ENCODE data around the gene ZBTB17.

The ZBTB17 gene

GRCh38 chr1:15945832-15946448, 30.0 kb downstream of the ZBTB17 start:
- DNase-seq, result no peak

- DNase-seq, result no peak
Observed at GRCh38 chr1:15945011-15945831, 30.7 kb downstream of the ZBTB17 start.

GRCh38 chr1:15944308-15945010, 31.4 kb downstream of the ZBTB17 start:
- no peak for DNase-seq

GRCh38 chr1:15943992-15944307, 32.0 kb downstream of the ZBTB17 start:
- no peak for DNase-seq

GRCh38 chr1:15943328-15943991, 32.4 kb downstream of the ZBTB17 start:
- no peak for DNase-seq

- DNase-seq, result no peak
Observed at GRCh38 chr1:15942661-15943327, 33.1 kb downstream of the ZBTB17 start.

- no peak for DNase-seq
Observed at GRCh38 chr1:15941899-15942660, 33.8 kb downstream of the ZBTB17 start.

- DNase-seq, result no peak
Observed at GRCh38 chr1:15941044-15941840, 34.7 kb downstream of the ZBTB17 start.

- DNase-seq, result no peak
Observed at GRCh38 chr1:15940110-15941043, 35.5 kb downstream of the ZBTB17 start.

DNA sequence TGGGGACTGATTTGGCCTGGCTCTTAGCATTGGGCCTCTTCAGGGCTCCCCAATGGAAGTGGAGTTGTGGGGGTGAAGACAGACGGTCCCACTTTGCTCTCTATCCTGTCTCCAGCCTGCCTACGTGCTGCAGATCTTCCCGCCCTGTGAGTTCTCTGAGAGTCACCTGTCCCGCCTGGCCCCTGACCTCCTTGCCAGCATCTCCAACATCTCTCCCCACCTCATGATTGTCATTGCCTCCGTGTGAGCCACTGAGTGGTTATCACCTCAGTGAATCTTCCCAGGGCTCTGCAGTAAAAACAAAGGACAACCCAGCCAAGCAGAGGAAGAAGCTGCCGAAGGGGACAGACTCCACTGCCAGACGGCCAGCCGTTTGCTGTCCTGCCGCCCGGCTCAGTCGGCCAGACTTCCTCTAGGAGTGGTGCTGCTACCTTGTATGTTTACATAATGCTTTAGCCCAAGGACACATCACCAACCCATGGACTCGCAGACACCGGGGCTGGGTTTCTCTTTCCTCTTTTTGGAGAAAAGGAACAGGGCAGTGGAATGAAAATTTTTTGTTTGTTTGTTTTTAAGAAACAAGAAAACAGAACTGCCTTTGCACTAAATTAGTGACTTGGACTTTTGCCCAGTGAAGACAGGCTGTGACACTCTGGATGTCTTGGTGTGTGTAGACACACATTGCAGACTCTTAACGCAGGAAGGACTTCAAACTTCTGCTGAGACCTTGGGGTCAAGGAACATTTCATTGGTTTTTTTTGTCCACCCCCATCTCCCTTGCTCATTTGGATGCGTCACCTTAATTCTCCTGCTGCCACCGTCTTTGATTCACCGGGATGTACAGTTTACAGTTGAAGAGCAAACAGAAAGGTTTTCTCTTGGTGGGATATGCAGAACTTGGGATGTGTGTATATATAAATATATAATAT, 36.5 kb downstream of the ZBTB17 start:
- no peak for DNase-seq

DNA sequence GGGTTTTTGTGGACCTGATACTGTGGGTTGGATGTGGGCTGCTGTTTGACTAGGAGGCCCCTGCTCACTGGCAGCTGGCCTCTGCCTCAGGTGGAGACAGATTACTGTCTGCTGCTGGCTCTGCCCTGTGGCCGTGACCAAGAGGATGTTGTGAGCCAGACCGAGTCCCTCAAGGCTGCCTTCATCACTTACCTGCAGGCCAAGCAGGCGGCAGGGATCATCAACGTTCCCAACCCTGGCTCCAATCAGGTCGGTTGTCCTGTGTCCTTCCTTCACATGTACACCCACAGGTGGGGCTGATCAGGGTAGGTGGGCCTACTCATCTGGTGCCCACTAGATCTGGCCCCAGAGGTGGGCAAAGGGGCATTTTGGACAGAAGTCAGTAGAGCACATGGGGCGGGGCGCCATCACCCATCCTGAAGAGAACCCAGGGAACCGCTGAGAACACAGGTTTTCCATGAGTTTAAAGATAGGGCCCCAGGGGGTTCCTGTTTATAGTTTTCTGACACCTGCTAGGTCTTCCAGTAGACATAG, 37.2 kb downstream of the ZBTB17 start:
- no peak for DNase-seq

GRCh38 chr1:15937706-15938168, 38.2 kb downstream of the ZBTB17 start:
- DNase-seq, result no peak

DNA sequence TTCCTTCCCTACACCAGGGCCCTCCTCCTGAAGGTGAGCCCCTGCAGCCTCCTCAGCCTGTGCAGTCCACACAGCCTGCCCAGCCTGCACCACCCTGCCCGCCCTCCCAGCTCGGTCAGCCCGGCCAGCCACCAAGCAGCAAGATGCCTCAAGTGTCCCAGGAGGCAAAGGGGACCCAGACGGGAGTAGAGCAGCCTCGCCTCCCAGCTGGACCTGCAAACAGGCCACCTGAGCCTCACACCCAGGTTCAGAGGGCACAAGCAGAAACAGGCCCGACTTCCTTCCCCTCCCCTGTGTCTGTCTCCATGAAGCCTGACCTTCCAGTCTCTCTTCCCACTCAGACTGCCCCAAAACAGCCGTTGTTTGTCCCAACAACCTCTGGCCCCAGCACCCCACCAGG, 38.8 kb downstream of the ZBTB17 start:
- no peak for DNase-seq

- no peak for DNase-seq
Observed at GRCh38 chr1:15936025-15936424, 39.9 kb downstream of the ZBTB17 start.

- no peak for DNase-seq
Observed at GRCh38 chr1:15935056-15935950, 40.6 kb downstream of the ZBTB17 start.

DNA sequence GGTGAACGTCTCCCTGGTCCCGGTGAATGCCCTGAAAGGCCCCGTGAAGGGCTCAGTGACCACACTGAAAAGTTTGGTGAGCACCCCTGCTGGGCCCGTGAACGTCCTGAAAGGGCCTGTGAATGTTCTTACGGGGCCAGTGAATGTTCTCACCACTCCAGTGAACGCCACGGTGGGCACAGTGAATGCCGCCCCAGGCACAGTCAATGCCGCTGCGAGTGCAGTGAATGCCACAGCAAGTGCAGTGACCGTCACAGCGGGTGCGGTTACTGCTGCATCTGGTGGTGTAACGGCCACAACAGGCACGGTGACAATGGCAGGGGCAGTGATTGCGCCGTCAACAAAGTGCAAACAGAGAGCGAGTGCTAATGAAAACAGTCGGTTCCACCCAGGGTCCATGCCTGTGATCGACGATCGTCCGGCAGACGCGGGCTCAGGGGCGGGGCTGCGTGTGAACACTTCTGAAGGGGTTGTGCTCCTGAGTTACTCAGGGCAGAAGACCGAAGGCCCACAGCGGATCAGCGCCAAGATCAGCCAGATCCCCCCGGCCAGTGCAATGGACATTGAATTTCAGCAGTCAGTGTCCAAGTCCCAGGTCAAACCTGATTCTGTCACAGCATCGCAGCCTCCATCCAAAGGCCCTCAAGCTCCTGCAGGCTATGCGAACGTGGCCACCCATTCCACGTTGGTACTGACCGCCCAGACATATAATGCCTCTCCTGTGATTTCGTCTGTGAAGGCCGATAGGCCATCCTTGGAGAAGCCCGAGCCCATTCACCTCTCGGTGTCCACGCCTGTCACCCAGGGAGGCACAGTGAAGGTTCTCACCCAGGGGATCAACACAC, 41.5 kb downstream of the ZBTB17 start:
- DNase-seq, result no peak

DNA sequence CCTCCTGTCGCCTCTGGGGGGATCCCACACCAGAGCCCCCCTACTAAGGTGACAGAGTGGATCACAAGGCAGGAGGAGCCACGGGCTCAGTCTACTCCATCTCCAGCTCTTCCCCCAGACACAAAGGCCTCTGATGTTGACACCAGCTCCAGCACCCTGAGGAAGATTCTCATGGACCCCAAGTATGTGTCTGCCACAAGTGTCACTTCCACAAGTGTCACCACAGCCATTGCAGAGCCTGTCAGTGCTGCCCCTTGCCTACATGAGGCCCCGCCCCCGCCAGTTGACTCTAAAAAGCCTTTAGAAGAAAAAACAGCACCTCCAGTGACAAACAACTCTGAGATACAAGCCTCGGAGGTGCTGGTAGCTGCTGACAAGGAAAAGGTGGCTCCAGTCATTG, 42.2 kb downstream of the ZBTB17 start:
- DNase-seq, result no peak

Measured in NCI-H1694 treated with DMSO at 0.1 percent for 48 hours (cell line).